LNCaP clone FGC (cell line): ENCODE results near the gene PPP1R18.

Experiments used
- DNase-seq: peaks from one replicate; pipeline ENCODE4 v3.0.0-alpha.2; 2011; ENCODE audit warnings: low read depth
- H3K4me3 ChIP-seq: 2 replicates; pipeline ENCODE4 v1.5.1; 2011; ENCODE audit warnings: mild to moderate bottlenecking, low read depth, low read length, control low read depth
- CTCF ChIP-seq: IDR thresholded peaks from 2 replicates; pipeline ENCODE4 v1.5.1; 2012; ENCODE audit warnings: mild to moderate bottlenecking; ENCODE audit not compliant: control insufficient read depth, insufficient read depth; ENCODE audit errors: extremely low read depth

PPP1R18 gene

DNA sequence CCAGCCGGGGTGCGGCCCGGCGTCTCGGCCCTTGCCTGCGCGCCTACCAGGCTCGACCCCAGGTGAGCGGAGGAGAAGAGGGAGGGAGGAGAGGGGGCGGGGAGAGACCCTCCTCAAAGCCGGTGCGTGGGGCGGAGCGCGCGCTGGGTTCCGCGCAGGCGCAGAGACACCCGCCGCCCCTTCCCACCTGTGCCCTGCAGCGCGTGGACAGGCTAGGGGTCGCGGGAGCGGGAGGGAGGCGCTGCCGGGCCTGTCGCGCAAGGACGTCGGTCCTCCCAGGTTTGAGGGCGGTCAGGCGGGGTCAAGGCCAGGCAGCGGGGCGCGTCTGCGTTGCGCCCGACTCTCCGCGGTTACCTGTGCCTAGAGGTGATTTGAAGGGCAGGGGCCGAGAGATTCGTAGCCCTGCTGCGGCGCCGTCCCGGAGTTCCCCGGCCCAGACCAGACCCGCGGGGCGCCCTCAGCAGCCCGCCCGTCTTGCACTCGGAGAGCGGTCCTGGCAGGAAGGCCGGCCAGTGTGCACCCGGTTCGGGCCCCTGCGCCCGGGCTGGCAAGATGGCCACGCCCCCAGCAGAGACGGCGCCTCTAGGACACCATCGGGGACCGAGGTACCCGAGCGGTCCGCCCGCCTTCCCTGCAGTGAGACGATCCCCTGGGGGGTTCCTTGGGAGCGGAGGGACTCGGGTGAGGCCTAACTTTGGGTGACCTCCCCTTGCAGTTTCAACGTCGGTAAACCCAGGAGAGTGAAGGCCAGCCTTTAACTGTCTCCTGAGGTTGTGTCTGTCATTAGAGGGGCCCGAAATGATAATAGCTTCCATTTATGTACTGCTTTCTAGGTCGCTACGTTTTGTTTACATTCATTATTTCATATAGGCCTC, 39.0 kb downstream of the PPP1R18 start:
- peak overlapping the region; percentile 95 for H3K4me3 ChIP-seq
- no peak for DNase-seq
- no peak for TF ChIP-seq CTCF

DNA sequence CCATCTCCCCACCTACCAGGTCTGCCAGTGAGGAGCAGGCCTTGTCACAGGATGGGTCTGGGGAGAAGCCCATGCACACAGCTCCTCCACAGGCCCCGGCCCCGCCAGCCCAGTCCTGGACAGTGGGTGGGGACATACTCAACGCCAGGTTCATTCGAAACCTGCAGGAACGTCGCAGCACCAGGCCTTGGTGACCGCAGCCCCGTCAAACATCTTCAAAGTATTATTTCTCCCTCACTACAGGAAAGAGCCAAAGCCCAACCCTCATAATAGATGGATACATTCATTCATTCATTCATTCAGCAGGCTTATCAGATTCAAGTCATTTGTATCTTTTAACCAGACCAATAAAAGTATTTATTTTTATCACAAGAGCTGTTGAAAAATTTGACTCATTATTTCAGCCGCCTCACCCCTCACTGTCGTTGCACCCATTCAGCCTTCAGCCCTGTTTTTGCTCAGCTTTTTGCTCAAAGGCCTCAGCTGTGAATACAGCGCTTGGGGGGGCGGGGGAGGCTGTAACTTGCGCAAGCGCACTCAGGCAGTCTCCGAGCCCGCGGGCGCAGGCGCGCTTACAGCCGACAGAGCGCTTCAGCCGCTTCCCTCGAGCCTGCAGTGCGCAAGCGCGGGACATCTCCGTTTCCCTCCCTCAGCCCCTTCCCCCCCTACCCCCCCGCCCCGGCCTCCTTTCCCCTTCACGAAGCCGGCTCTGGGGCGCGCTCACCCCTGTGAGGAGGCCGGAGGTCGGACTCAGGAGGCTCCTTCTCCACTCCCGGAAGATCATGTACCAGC, 39.8 kb downstream of the PPP1R18 start, which contains the start of gene C6orf136:
C6orf136 (plus strand) TSS at position 684 of the 792 bp plus-strand sequence; CDS start at position 783, 99 bp downstream.
- peak within 1 kb of the TSS; percentile 95 for H3K4me3 ChIP-seq
- peak; percentile 76 for DNase-seq
- no peak for TF ChIP-seq CTCF

DNA sequence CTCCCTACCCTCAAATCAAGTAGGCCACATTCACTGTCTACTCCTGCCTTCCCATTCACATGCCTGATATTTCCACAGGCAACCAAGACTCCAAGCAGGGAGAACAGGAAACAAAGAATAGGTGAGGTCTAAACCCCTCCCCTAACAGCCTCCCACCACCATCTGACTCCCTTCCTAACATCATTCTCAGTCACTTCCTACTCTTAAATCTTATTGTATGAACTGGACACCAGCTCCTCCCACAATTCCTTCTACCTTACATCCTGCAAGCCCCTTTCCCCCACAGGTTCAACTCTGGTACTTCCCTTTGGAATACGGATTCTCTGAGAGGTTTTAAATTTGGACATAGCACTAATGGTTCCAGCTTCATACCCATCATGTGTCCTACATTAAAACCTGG, 40.5 kb downstream of the PPP1R18 start:
- no peak overlapping the region for H3K4me3 ChIP-seq
- no peak for TF ChIP-seq CTCF

GRCh38 chr6:30644769-30645168, 41.7 kb downstream of the PPP1R18 start:
- no peak for TF ChIP-seq CTCF
- H3K4me3 ChIP-seq, result no peak overlapping the region
- DNase-seq, result no peak

More for the DNA sequence above, 40.5 kb downstream of the PPP1R18 start:
- DNase-seq, result no peak

- no peak overlapping the region for H3K4me3 ChIP-seq
- DNase-seq, result no peak
- TF ChIP-seq CTCF, result no peak
Measured at GRCh38 chr6:30643656-30644055, 42.8 kb downstream of the PPP1R18 start.

DNA sequence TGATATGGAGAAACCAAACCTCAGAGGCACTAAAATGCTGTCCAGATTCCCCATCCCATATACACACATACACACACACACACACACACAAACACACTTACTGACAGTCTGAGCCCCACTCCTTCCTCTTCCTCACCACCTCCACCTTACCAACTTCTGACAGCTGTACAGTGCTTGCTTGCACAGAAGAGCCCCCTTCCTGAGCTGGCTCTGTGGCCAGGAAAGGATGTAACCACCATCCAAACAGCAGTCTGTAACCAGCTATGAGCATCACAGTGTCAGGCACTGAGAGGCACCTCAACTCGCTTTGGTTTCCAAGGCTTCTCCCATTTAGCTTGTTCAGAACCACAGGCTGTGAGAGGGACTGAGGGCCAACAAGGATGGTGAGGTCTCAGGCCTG, 45.4 kb downstream of the PPP1R18 start:
- no peak overlapping the region for H3K4me3 ChIP-seq

More for the DNA sequence above, 45.4 kb downstream of the PPP1R18 start:
- TF ChIP-seq CTCF, result no peak
- DNase-seq, result no peak
